CD8-positive, alpha-beta memory T cell (primary cell): ENCODE data around the gene CDKN2AIPNL. TPM values are rescaled to one million over a fixed set of nuclear protein-coding genes. Genes with fewer than 3 reads are reported as not detected.

Experiments
- CTCF ChIA-PET: fragments of 350-600 bp; sonication (Branson Sonifier 250); formaldehyde crosslinking; loops from one replicate; lab custom pipeline; 2021; ENCODE audit warnings: antibody characterized with exemption; lab: Charles Lee
- POLR2A ChIA-PET: fragments of 350-600 bp; sonication (Branson Sonifier 250); formaldehyde crosslinking; loops from one replicate; lab custom pipeline; 2021; ENCODE audit warnings: antibody characterized with exemption; lab: Charles Lee
- DNase-seq, 5 donors: peaks; one replicate each; pipeline versions ENCODE4 v3.0.0 to v3.0.0-alpha.2; 2020 to 2022; ENCODE audit warnings: mixed read lengths in 1 of 5
- H3K27ac ChIP-seq: one replicate; pipeline ENCODE4 v1.7.0; 2013; ENCODE audit warnings: low read depth, mild to moderate bottlenecking, low read length, moderate library complexity
- H3K27me3 ChIP-seq: 2 replicates; pipeline ENCODE4 v1.7.0; 2013; ENCODE audit warnings: low read length, mild to moderate bottlenecking; ENCODE audit not compliant: insufficient read depth, poor library complexity, severe bottlenecking
- H3K36me3 ChIP-seq: 2 replicates; pipeline ENCODE4 v1.7.0; 2013; ENCODE audit warnings: mild to moderate bottlenecking, low read length, moderate library complexity; ENCODE audit not compliant: insufficient read depth
- H3K4me1 ChIP-seq: 2 replicates; pipeline ENCODE4 v1.7.0; 2013; ENCODE audit warnings: mild to moderate bottlenecking, low read length, moderate library complexity; ENCODE audit not compliant: insufficient read depth
- H3K4me3 ChIP-seq: 2 replicates; pipeline ENCODE4 v1.7.0; 2013; ENCODE audit warnings: mild to moderate bottlenecking, low read length
- H3K9me3 ChIP-seq: 2 replicates; pipeline ENCODE4 v1.7.0; 2013; ENCODE audit warnings: mild to moderate bottlenecking, low read length
- H3K27ac Mint-ChIP-seq, 8 donors: one replicate each; pipeline ENCODE4 v1.8.0; 2020 to 2021; ENCODE audit warnings: mixed read lengths in 8 of 8, mild to moderate bottlenecking in 6 of 8, inconsistent platforms in 3 of 8, moderate library complexity in 3 of 8
- H3K27me3 Mint-ChIP-seq, 2 donors: one replicate each; pipeline ENCODE4 v1.8.0; 2020 to 2021; ENCODE audit warnings: mixed read lengths in 2 of 2, mild to moderate bottlenecking in 1 of 2, moderate library complexity in 1 of 2
- H3K36me3 Mint-ChIP-seq, 3 donors: one replicate each; pipeline ENCODE4 v1.8.0; 2020 to 2021; ENCODE audit warnings: mixed read lengths in 3 of 3, inconsistent platforms in 1 of 3, mild to moderate bottlenecking in 1 of 3
- H3K4me1 Mint-ChIP-seq, 3 donors: one replicate each; pipeline ENCODE4 v1.8.0; 2020 to 2021; ENCODE audit warnings: mixed read lengths in 3 of 3, inconsistent platforms in 1 of 3, mild to moderate bottlenecking in 1 of 3
- H3K4me3 Mint-ChIP-seq, 7 donors: one replicate each; pipeline ENCODE4 v1.8.0; 2020 to 2021; ENCODE audit warnings: mixed read lengths in 7 of 7, mild to moderate bottlenecking in 6 of 7, moderate library complexity in 4 of 7, inconsistent platforms in 2 of 7
- H3K9me3 Mint-ChIP-seq, 5 donors: one replicate each; pipeline ENCODE4 v1.8.0; 2020 to 2022; ENCODE audit warnings: mixed read lengths in 5 of 5, mild to moderate bottlenecking in 3 of 5, moderate library complexity in 2 of 5, inconsistent platforms in 1 of 5
- polyA plus RNA-seq: library from polyadenylated mRNA; unstranded; fragments of 300-500 nt; fragmentation: Illumina TruSeq; gene quantifications from one replicate; pipeline ENCODE4 v1.2.3, GENCODE V29; 2021
- total RNA-seq, 2 experiments: library from RNA; stranded (reverse); gene quantifications; one replicate each; pipeline ENCODE4 v1.2.3, GENCODE V29; 2021

The CDKN2AIPNL gene
- total RNA-seq: 10 to 100 TPM; 42.1 to 42.2 TPM
- 29.6 TPM for polyA plus RNA-seq

- peak; percentile 78 to 92 (median 87) for DNase-seq
- POLR2A ChIA-PET: interaction anchor here (0.8 to 4.7 kb wide), 7 partner anchors 16 to 185 kb away, joined by 3 to 67 read pairs (median 3); partner anchors contain the start of genes JADE2 and UBE2B
- peak within 1 kb of the TSS; percentile 91 to 97 (median 92) for H3K4me3 Mint-ChIP-seq
These were observed at the start of gene CDKN2AIPNL for GRCh38 chr5:134411546-134412266. TSS of gene CDKN2AIPNL (minus strand) at chr5:134411881. CDS start at chr5:134411854, 27 bp downstream.

GRCh38 chr5:134460551-134460950 is 48.9 kb upstream of the CDKN2AIPNL start:
- no peak overlapping the region for H3K4me3 ChIP-seq
- H3K36me3 ChIP-seq: no peaks in the 10 kb centered on the region
- no peaks in the 10 kb centered on the region for H3K9me3 ChIP-seq
- no peaks in the 10 kb centered on the region for H3K4me1 ChIP-seq
- Mint-ChIP-seq H3K4me3 (no peak overlapping the region), H3K36me3 (no peaks in the 10 kb centered on the region), H3K9me3 (no peaks in the 10 kb centered on the region), H3K4me1 (peaks cover 0 to 6% (median 4%) of the 10 kb centered on the region in 3 donors), H3K27me3 (peaks cover 0 to 2% of the 10 kb centered on the region in 2 donors), H3K27ac (no peak overlapping the region)
- POLR2A ChIA-PET: no interaction called here
- H3K27ac ChIP-seq: no peak overlapping the region
- CTCF ChIA-PET: interaction anchor here (2.2 kb wide), 1 partner anchor 67 kb away, joined by 6 read pairs; no protein-coding TSS in a partner anchor
- no peaks in the 10 kb centered on the region for H3K27me3 ChIP-seq
- DNase-seq: no peak

More at GRCh38 chr5:134411546-134412266, at the start of gene CDKN2AIPNL:
- Histone ChIP-seq H3K27me3 (no peaks in the 10 kb centered on the region), H3K4me1 (peaks cover 27% of the 10 kb centered on the region), H3K36me3 (no peaks in the 10 kb centered on the region), H3K9me3 (no peaks in the 10 kb centered on the region), H3K27ac (peak within 1 kb of the TSS; percentile 81), H3K4me3 (peak within 1 kb of the TSS; percentile 90)
- Mint-ChIP-seq H3K36me3 (peaks cover 0 to 21% (median 0%) of the 10 kb centered on the region in 3 donors), H3K9me3 (no peaks in the 10 kb centered on the region), H3K27ac (peak within 1 kb of the TSS; percentile 75 to 98 (median 90)), H3K27me3 (peaks cover 0 to 2% of the 10 kb centered on the region in 2 donors), H3K4me1 (peaks cover 29 to 55% (median 49%) of the 10 kb centered on the region in 3 donors)
- CTCF ChIA-PET: interaction anchor here (0.7 to 2.6 kb wide), 33 partner anchors 9 to 433 kb away, joined by 3 to 24 read pairs (median 5); partner anchors contain the start of genes CAMLG, DDX46, PPP2CA and UBE2B

- CTCF ChIA-PET: interaction anchor here (2.2 kb wide), 1 partner anchor 68 kb away, joined by 6 read pairs; no protein-coding TSS in a partner anchor
- Mint-ChIP-seq H3K27ac (peak overlapping the region in 1 of 8 donors; percentile 11), H3K4me1 (no peaks in the 10 kb centered on the region), H3K36me3 (no peaks in the 10 kb centered on the region), H3K9me3 (no peaks in the 10 kb centered on the region), H3K27me3 (peaks cover 0 to 2% of the 10 kb centered on the region in 2 donors), H3K4me3 (no peak overlapping the region)
- no peak overlapping the region for H3K27ac ChIP-seq
- no peak for DNase-seq
- H3K9me3 ChIP-seq: no peaks in the 10 kb centered on the region
- no peaks in the 10 kb centered on the region for H3K4me1 ChIP-seq
- H3K4me3 ChIP-seq: no peak overlapping the region
- POLR2A ChIA-PET: interaction anchor here (0.7 kb wide), 3 partner anchors 19 to 64 kb away, joined by 3 to 8 read pairs (median 5); no protein-coding TSS in a partner anchor
- no peaks in the 10 kb centered on the region for H3K36me3 ChIP-seq
- H3K27me3 ChIP-seq: no peaks in the 10 kb centered on the region
These were observed 47.8 kb upstream of the CDKN2AIPNL start for GRCh38 chr5:134459491-134459890.

- ChIA-PET CTCF (interaction anchor here (2.2 kb wide), 1 partner anchor 69 kb away, joined by 6 read pairs; no protein-coding TSS in a partner anchor), POLR2A (no interaction called here)
- no peak overlapping the region for H3K4me3 Mint-ChIP-seq
- no peaks in the 10 kb centered on the region for H3K27me3 ChIP-seq
- H3K9me3 ChIP-seq: no peaks in the 10 kb centered on the region
- DNase-seq: no peak
- H3K4me3 ChIP-seq: no peak overlapping the region
- no peaks in the 10 kb centered on the region for H3K9me3 Mint-ChIP-seq
- H3K27me3 Mint-ChIP-seq: peaks cover 0 to 2% of the 10 kb centered on the region in 2 donors
- H3K36me3 Mint-ChIP-seq: no peaks in the 10 kb centered on the region
- H3K4me1 ChIP-seq: no peaks in the 10 kb centered on the region
- H3K27ac ChIP-seq: no peak overlapping the region
- no peaks in the 10 kb centered on the region for H3K36me3 ChIP-seq
- H3K4me1 Mint-ChIP-seq: no peaks in the 10 kb centered on the region
- H3K27ac Mint-ChIP-seq: peak overlapping the region in 1 of 8 donors; percentile 51
These were observed 47.3 kb upstream of the CDKN2AIPNL start for GRCh38 chr5:134459010-134459403.

- Histone ChIP-seq H3K4me3 (no peak overlapping the region), H3K27ac (no peak overlapping the region), H3K27me3 (no peaks in the 10 kb centered on the region), H3K36me3 (no peaks in the 10 kb centered on the region), H3K4me1 (no peaks in the 10 kb centered on the region), H3K9me3 (no peaks in the 10 kb centered on the region)
- POLR2A ChIA-PET: no interaction called here
- Mint-ChIP-seq H3K4me3 (no peak overlapping the region), H3K27ac (no peak overlapping the region), H3K9me3 (no peaks in the 10 kb centered on the region), H3K27me3 (peaks cover 0 to 2% of the 10 kb centered on the region in 2 donors), H3K36me3 (no peaks in the 10 kb centered on the region), H3K4me1 (no peaks in the 10 kb centered on the region)
- CTCF ChIA-PET: interaction anchor here (2.2 kb wide), 1 partner anchor 69 kb away, joined by 6 read pairs; no protein-coding TSS in a partner anchor
- DNase-seq: no peak
These were observed 46.7 kb upstream of the CDKN2AIPNL start for GRCh38 chr5:134458234-134459009.

GRCh38 chr5:134457801-134458200 is 46.1 kb upstream of the CDKN2AIPNL start:
- no peak overlapping the region for H3K4me3 ChIP-seq
- H3K36me3 ChIP-seq: no peaks in the 10 kb centered on the region
- peaks cover 0 to 2% of the 10 kb centered on the region in 2 donors for H3K27me3 Mint-ChIP-seq

GRCh38 chr5:134456825-134457224 is 45.1 kb upstream of the CDKN2AIPNL start:
- Histone ChIP-seq H3K9me3 (no peaks in the 10 kb centered on the region), H3K27me3 (no peaks in the 10 kb centered on the region), H3K27ac (no peak overlapping the region), H3K4me3 (no peak overlapping the region), H3K4me1 (no peaks in the 10 kb centered on the region), H3K36me3 (no peaks in the 10 kb centered on the region)
- Mint-ChIP-seq H3K27ac (no peak overlapping the region), H3K9me3 (no peaks in the 10 kb centered on the region), H3K27me3 (peaks cover 0 to 2% of the 10 kb centered on the region in 2 donors), H3K4me1 (no peaks in the 10 kb centered on the region), H3K36me3 (no peaks in the 10 kb centered on the region), H3K4me3 (no peak overlapping the region)
- POLR2A ChIA-PET: no interaction called here
- CTCF ChIA-PET: no interaction called here
- DNase-seq: no peak

More at GRCh38 chr5:134457801-134458200, 46.1 kb upstream of the CDKN2AIPNL start:
- no peaks in the 10 kb centered on the region for H3K4me1 Mint-ChIP-seq
- Histone ChIP-seq H3K27ac (no peak overlapping the region), H3K9me3 (no peaks in the 10 kb centered on the region), H3K4me1 (no peaks in the 10 kb centered on the region), H3K27me3 (no peaks in the 10 kb centered on the region)
- ChIA-PET POLR2A (no interaction called here), CTCF (no interaction called here)
- H3K27ac Mint-ChIP-seq: no peak overlapping the region
- DNase-seq: no peak
- H3K9me3 Mint-ChIP-seq: no peaks in the 10 kb centered on the region
- H3K36me3 Mint-ChIP-seq: no peaks in the 10 kb centered on the region
- H3K4me3 Mint-ChIP-seq: no peak overlapping the region
